Prostate gland (tissue), 2 donors: ENCODE measurements around the gene OR5K3.

Experiments used
- POLR2AphosphoS5 ChIP-seq: sonication (generic); formaldehyde crosslinking; IDR thresholded peaks from one replicate; pipeline ENCODE4 v1.6.1; 2017; ENCODE audit warnings: antibody characterized with exemption
- TF ChIP-seq, protein P1 (sequence below), 4 experiments: fragments of 200-600 bp in 2 of 4; fragments of 450-650 bp in 2 of 4; sonication (generic) in 2 of 4; IDR thresholded peaks; 1 replicate in 3 of 4; 2 replicates in 1 of 4; pipeline ENCODE4 v1.5.1; 2016 to 2019; ENCODE audit warnings: antibody characterized with exemption in 4 of 4, mild to moderate bottlenecking in 2 of 4, moderate library complexity in 2 of 4

DNA sequence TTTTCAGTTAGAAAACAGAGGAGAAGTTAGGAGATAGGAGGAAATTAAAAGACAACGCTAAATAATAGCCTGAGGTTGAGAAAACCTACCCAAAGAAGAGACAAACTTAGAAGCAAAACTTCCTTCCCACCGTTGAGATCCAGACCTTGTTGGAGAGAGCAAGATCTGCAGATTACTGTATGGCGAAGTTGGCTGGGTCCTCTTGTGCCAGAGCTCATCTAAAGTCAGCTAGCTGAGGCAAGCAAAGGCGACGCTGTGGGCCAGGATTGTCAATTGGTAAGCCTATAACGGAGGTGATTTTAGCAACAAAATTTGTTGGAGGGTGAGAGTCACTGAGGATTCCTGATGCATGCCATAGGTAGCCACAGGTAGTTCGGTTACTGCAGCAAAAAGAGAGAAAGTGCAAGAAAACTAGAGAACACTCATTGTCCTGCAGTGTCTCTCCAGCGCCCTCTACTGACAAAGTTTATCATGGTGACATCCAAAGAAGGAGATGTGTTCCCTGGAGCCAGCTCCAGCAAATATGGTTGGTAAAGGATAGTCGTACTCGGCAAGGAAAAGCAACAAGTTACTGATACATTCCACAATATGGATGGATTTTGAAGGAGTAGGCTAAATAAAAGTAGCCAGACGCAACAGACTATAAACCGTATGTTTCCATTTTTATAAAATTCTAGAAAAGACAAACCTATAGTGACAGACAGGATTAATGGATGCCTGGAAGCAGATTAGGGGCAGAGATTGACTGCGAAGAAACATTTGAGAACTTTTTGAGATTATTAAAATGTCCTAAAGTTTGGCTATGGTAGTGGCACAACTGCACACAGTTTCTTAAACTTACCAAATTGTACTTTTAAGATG, 46.6 kb upstream of the OR5K3 start:
- TF ChIP-seq, protein P1, sequence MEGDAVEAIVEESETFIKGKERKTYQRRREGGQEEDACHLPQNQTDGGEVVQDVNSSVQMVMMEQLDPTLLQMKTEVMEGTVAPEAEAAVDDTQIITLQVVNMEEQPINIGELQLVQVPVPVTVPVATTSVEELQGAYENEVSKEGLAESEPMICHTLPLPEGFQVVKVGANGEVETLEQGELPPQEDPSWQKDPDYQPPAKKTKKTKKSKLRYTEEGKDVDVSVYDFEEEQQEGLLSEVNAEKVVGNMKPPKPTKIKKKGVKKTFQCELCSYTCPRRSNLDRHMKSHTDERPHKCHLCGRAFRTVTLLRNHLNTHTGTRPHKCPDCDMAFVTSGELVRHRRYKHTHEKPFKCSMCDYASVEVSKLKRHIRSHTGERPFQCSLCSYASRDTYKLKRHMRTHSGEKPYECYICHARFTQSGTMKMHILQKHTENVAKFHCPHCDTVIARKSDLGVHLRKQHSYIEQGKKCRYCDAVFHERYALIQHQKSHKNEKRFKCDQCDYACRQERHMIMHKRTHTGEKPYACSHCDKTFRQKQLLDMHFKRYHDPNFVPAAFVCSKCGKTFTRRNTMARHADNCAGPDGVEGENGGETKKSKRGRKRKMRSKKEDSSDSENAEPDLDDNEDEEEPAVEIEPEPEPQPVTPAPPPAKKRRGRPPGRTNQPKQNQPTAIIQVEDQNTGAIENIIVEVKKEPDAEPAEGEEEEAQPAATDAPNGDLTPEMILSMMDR (IDR thresholded peaks at IDR 0.05): no peak
- TF ChIP-seq POLR2AphosphoS5: no peak
